ENCODE results near the gene ABLIM3.

DNA sequence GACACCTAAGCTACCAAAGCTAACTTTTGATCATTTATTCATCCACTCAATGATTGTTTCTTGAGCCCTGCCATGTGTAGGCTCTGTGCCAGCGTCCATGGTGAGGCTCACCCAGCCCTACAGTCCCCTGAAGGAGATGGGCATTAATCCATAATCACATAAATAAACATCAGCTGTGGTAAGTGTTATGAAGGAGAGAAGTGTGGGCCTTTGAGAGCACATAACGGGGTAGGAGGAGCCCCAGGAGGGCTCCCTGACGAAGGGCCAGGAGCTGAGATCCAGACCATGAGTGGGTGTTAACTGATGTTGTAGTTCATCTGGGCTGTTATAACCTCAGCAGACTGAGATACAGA is 76.5 kb downstream of the ABLIM3 start:
- TF ChIP-seq EZH2 (IDR thresholded peaks at IDR 0.05; ENCODE audit: borderline replicate concordance) (no peak), EZH2phosphoT487 (IDR thresholded peaks at IDR 0.05; ENCODE audit: low read depth, severe bottlenecking, unreplicated experiment) (no peak)
- TF ChIP-seq, protein P1, sequence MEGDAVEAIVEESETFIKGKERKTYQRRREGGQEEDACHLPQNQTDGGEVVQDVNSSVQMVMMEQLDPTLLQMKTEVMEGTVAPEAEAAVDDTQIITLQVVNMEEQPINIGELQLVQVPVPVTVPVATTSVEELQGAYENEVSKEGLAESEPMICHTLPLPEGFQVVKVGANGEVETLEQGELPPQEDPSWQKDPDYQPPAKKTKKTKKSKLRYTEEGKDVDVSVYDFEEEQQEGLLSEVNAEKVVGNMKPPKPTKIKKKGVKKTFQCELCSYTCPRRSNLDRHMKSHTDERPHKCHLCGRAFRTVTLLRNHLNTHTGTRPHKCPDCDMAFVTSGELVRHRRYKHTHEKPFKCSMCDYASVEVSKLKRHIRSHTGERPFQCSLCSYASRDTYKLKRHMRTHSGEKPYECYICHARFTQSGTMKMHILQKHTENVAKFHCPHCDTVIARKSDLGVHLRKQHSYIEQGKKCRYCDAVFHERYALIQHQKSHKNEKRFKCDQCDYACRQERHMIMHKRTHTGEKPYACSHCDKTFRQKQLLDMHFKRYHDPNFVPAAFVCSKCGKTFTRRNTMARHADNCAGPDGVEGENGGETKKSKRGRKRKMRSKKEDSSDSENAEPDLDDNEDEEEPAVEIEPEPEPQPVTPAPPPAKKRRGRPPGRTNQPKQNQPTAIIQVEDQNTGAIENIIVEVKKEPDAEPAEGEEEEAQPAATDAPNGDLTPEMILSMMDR (IDR thresholded peaks at IDR 0.05; ENCODE audit: poor library complexity) = no peak

Measured in hepatocyte (in vitro differentiated cells).